ENCODE measurements around the gene IL19. TPM values are rescaled to one million over a fixed set of nuclear protein-coding genes. Genes with fewer than 3 reads are reported as not detected.

Gene IL19
- total RNA-seq, 1 donor from 2014 or later, result not detected

DNA sequence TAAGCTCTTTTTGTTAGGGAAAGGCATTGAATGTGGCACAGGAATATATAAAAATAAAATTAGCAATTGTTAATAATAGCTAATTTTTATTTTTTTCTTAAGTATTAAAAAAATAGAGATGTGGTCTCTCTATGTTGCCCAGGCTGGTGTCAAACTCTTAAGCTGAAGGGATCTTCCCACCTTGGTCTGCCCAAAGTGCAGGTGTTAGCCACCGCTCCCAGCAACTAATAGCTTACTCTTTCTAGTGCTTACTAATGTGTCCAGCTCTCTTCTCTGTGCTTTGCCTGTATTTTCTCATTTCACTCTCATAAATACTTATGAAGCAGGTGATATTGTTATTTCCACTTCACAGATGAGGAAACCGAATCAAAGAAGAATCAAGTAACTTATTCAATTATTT lies 113.3 kb downstream of the IL19 start:
- ATAC-seq, result no peak
- DNase-seq (ENCODE audit: low spot score), result no peak

DNA sequence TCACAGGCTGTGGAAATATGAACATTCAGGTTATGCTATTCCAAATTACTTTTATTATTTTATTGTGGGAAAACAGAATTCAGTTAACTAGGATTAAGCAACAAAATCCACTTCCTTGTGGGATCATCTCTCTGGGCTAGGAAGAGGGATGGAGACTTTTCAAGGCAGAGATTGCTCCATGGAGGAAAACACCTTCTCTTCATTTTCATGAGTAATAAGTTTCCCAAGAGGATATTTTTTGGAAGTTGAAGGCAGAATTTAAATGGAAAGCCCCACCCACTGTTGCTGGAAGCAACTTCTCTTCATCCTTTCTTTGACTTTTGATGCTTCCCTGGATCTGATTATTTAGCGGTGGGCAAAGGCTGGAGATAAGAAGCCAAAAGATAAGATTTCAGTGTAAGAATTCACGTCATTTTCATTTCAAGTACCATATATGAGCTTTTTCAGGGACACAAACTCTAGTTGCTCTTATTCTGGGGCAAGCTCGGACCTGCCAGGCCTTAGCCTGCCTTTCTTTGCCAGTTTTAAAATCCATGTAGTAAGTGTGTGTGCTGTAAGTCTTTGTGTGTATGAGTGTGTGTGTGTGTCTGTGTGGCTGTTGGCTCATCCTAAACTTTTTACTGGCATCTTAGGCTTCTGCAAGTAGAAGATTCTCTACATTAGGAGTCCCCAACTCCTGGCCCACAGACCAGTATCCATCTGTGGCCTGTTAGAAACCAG lies 114.9 kb downstream of the IL19 start:
- ATAC-seq, result no peak
- no peak for DNase-seq (ENCODE audit: low spot score)

DNA sequence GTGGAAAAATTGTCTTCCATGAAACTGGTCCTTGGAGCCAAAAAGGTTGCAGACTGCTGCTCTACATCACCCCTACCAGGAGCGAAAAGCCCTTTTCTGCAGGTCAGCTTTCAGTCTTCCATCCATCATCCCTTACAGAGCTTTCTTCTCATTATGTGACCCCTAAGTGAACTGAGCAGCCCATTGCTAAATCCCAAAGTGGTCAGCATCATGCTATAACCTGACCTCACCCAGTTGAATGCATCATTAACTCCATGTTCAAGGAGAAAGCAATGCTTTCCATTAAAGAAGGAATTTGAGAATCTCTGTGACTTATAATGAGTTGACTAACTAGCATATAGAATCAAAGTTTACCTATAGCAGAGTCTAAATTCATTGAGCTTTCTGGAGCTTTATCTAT lies 116.3 kb downstream of the IL19 start:
- no peak for DNase-seq (ENCODE audit: low spot score)
- ATAC-seq, result no peak

DNA sequence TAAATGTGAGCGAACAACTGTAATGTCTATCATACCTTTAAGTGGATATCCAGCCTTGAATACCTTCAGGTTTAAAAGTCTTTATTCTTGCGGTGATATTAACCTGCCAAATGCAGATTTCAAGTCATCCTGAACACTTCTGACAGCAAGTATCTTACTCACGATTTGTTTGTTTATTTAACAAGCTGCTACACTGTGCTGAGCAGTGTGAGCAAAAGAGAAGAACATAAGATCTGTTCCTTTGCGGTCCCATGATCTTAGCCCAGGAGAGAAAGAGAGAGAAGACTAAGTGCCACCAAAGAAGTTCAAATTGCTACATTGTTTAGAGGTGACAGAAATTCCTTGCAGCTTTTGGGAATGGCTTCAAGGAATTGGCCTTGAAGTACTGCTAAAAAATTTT lies 117.1 kb downstream of the IL19 start:
- DNase-seq (ENCODE audit: low spot score), result no peak
- ATAC-seq, result no peak

- ATAC-seq (peak; percentile 92), DNase-seq (ENCODE audit: low spot score) (no peak)
Measured at GRCh38 chr1:206890125-206891060, 119.8 kb downstream of the IL19 start.

- no peak for DNase-seq (ENCODE audit: low spot score)
- ATAC-seq, result no peak
Measured at GRCh38 chr1:206891412-206891811, 120.8 kb downstream of the IL19 start.

Other genes with a start within 250 kb of the IL19 start
- gene EIF2D, start 158.3 kb upstream of the IL19 start, total RNA-seq, result 19.2 TPM
- gene DYRK3, start 135.2 kb upstream of the IL19 start, total RNA-seq, result 4.4 TPM
- gene MAPKAPK2, start 85.9 kb upstream of the IL19 start, total RNA-seq, result 41.0 TPM
- gene IL10, start 1.7 kb downstream of the IL19 start, total RNA-seq, result 0.18 TPM
- gene IL20, start 94.8 kb downstream of the IL19 start, total RNA-seq, result not detected
- gene IL24, start 126.7 kb downstream of the IL19 start, total RNA-seq, result not detected
- 1.3 TPM for gene FCMR, start 151.2 kb downstream of the IL19 start, total RNA-seq
- 23.3 TPM for gene PIGR, start 175.7 kb downstream of the IL19 start, total RNA-seq
- gene FCAMR, start 199.7 kb downstream of the IL19 start, total RNA-seq, result 0.60 TPM

All from left lobe of liver (tissue), 2 donors.